HepG2 (cell line): Measurements from ENCODE around the gene ZCCHC24. TPM values are rescaled to one million over a fixed set of nuclear protein-coding genes. Genes with fewer than 3 reads are reported as not detected.

ENCODE experiments used
- ATM ChIP-seq: fragments of 450-650 bp; IDR thresholded peaks from 2 replicates; pipeline ENCODE4 v1.7.1; 2017; ENCODE audit warnings: mild to moderate bottlenecking, borderline replicate concordance
- CBX2 ChIP-seq, 2 experiments: fragments of 200-600 bp in 1 of 2; sonication (generic); formaldehyde crosslinking in 1 of 2; IDR thresholded peaks; 2 replicates each; pipeline versions ENCODE4 v1.7.0 to v1.8.1; 2018 to 2022; ENCODE audit warnings: low read depth in 2 of 2, low read length in 1 of 2, mild to moderate bottlenecking in 1 of 2, missing genetic modification reagents in 1 of 2
- DR1 ChIP-seq: sonication (generic); formaldehyde crosslinking; IDR thresholded peaks from 2 replicates; pipeline ENCODE4 v1.8.0; 2021; ENCODE audit warnings: mild to moderate bottlenecking, missing genetic modification reagents, inconsistent platforms
- ERF ChIP-seq: IDR thresholded peaks from 2 replicates; pipeline ENCODE4 v1.6.1; 2018; ENCODE audit warnings: missing biosample characterization, missing genetic modification reagents
- HNF1A ChIP-seq, 2 experiments: sonication (generic) in 1 of 2; formaldehyde crosslinking in 1 of 2; IDR thresholded peaks; 2 replicates each; pipeline versions ENCODE4 v1.4.0 to v1.6.1; 2016 to 2020; ENCODE audit warnings: borderline replicate concordance in 1 of 2, low read depth in 1 of 2, mild to moderate bottlenecking in 1 of 2, missing genetic modification reagents in 1 of 2
- KAT7 ChIP-seq: IDR thresholded peaks from 2 replicates; pipeline ENCODE4 v1.6.1; 2018; ENCODE audit warnings: borderline replicate concordance, missing compliant biosample characterization
- MIXL1 ChIP-seq: IDR thresholded peaks from 2 replicates; pipeline ENCODE4 v1.6.1; 2016
- SOX5 ChIP-seq: IDR thresholded peaks from 2 replicates; pipeline ENCODE4 v1.6.1; 2016; ENCODE audit warnings: borderline replicate concordance
- ZBTB34 ChIP-seq: sonication (generic); formaldehyde crosslinking; IDR thresholded peaks from 2 replicates; pipeline ENCODE4 v1.8.0; 2022; ENCODE audit warnings: mild to moderate bottlenecking, missing genetic modification reagents
- ZC3H13 ChIP-seq: sonication (generic); formaldehyde crosslinking; IDR thresholded peaks from 2 replicates; pipeline ENCODE4 v1.8.1; 2023; ENCODE audit warnings: mild to moderate bottlenecking, missing genetic modification reagents, moderate library complexity
- ZHX2 ChIP-seq, 2 experiments: sonication (generic) in 1 of 2; formaldehyde crosslinking in 1 of 2; IDR thresholded peaks; 2 replicates each; pipeline versions ENCODE4 v1.6.1 to v1.9.0; 2014 to 2022; ENCODE audit warnings: antibody characterized with exemption in 1 of 2, borderline replicate concordance in 1 of 2, inconsistent platforms in 1 of 2, low read depth in 1 of 2, missing genetic modification reagents in 1 of 2
- ZNF10 ChIP-seq: sonication (generic); formaldehyde crosslinking; IDR thresholded peaks from 2 replicates; pipeline ENCODE4 v1.4.0; 2020; ENCODE audit warnings: mild to moderate bottlenecking, low read depth, missing genetic modification reagents, borderline replicate concordance
- ZNF354B ChIP-seq: sonication (generic); formaldehyde crosslinking; IDR thresholded peaks from 2 replicates; pipeline ENCODE4 v1.8.0; 2022; ENCODE audit warnings: mild to moderate bottlenecking, missing genetic modification reagents
- ZNF747 ChIP-seq: sonication (generic); formaldehyde crosslinking; IDR thresholded peaks from 2 replicates; pipeline ENCODE4 v1.8.1; 2023; ENCODE audit warnings: missing genetic modification reagents, mild to moderate bottlenecking, borderline replicate concordance
- polyA plus RNA-seq, 8 experiments: library from polyadenylated mRNA; depleted of rRNA in 3 of 8; stranded (reverse) in 7 of 8; unstranded in 1 of 8; fragments of >200 nt; fragmentation: Illumina TruSeq in 4 of 8; extraction: Trizol in 4 of 8; gene quantifications; 2 replicates each; pipeline versions ENCODE4 v1.2.1 to v1.2.3, GENCODE V29; 2011 to 2016; ENCODE audit warnings: low read depth in 4 of 8, missing spikeins in 1 of 8, mixed read lengths in 1 of 8; ENCODE audit not compliant: insufficient read depth in 1 of 8
- total RNA-seq, 5 experiments: library from RNA; depleted of rRNA; stranded (reverse); fragments of >200 nt; fragmentation: Illumina TruSeq; extraction: Trizol; gene quantifications; 2 replicates each; pipeline ENCODE4 v1.2.3, GENCODE V29; 2016; ENCODE audit warnings: low read depth in 1 of 5

ZCCHC24 gene
- total and polyA plus RNA-seq, 2 of the 13 experiments (the other 11 are each of a cell fraction or from before 2014, with no cell fraction given), result 3.1 to 7.9 TPM

DNA sequence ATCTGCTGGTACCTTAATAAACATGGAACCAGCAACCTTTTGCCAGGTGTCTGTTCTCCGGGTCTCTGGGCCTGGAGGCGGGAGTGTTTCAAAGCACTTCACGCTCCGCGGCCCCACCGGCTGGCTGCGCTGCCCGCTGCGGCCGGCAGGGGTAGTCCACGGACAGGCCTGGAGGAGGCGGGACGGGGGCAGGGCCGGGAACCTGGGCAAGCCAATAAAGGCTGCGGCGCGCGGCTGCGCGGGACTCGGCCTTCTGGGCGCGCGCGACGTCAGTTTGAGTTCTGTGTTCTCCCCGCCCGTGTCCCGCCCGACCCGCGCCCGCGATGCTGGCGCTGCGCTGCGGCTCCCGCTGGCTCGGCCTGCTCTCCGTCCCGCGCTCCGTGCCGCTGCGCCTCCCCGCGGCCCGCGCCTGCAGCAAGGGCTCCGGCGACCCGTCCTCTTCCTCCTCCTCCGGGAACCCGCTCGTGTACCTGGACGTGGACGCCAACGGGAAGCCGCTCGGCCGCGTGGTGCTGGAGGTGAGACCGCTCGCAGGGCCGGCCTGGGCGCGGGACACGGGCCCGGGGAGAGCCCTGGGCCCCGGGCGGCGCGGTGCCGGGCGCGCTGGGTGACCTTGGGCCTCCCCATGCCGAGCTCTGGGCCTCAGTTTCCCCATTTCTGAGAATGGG is 98.1 kb downstream of the ZCCHC24 start, which contains the start of gene PPIF (continued):
- TF ChIP-seq SOX5 (CRISPR knock-in tag) (peak; percentile 11; the same call in 1 of the 2 replicates), ZBTB34 (CRISPR knock-in tag) (no peak), MIXL1 (CRISPR knock-in tag) (0 out of 2 replicates have a peak, but pooled peaks have one; percentile 15), CBX2 (IDR thresholded peaks at IDR 0.05; ENCODE audit: low read depth, low read length) (no peak), CBX2 (CRISPR knock-in tag; IDR thresholded peaks at IDR 0.05; ENCODE audit: low read depth) (0 out of 2 replicates have a peak, but pooled peaks have one; percentile 10), ZNF747 (CRISPR knock-in tag) (0 out of 2 replicates have a peak, but pooled peaks have one; percentile 21), ZC3H13 (CRISPR knock-in tag) (no peak), KAT7 (no peak), ZNF10 (CRISPR knock-in tag) (no peak), ZHX2 (IDR thresholded peaks at IDR 0.05; ENCODE audit: low read depth) (no peak), ZHX2 (CRISPR knock-in tag; IDR thresholded peaks at IDR 0.05; ENCODE audit: borderline replicate concordance) (no peak), HNF1A (IDR thresholded peaks at IDR 0.05; ENCODE audit: low read depth) (no peak), HNF1A (CRISPR knock-in tag; IDR thresholded peaks at IDR 0.05; ENCODE audit: borderline replicate concordance) (no peak), ATM (no peak), ERF (CRISPR knock-in tag) (peak; percentile 36; the same call in 1 of the 2 replicates), ZNF354B (CRISPR knock-in tag) (0 out of 2 replicates have a peak, but pooled peaks have one; percentile 36), DR1 (CRISPR knock-in tag) (peak; percentile 98)
